Measurements from ENCODE around the gene CCRL2. TPM values are rescaled to one million over a fixed set of nuclear protein-coding genes. Genes with fewer than 3 reads are reported as not detected.
"Not testable (repeated sequence)": the region's sequence is repeated elsewhere in the genome, so short reads cannot be mapped to it uniquely, and the experiment has no call there.

CCRL2 gene
- total and polyA plus RNA-seq, 4 donors, result 11.0 to 95.9 (median 19.8) TPM

GRCh38 chr3:46419816-46420215, 12.8 kb downstream of the CCRL2 start:
- ATAC-seq (ENCODE audit: insufficient read depth, low FRiP score), result no peak

DNA sequence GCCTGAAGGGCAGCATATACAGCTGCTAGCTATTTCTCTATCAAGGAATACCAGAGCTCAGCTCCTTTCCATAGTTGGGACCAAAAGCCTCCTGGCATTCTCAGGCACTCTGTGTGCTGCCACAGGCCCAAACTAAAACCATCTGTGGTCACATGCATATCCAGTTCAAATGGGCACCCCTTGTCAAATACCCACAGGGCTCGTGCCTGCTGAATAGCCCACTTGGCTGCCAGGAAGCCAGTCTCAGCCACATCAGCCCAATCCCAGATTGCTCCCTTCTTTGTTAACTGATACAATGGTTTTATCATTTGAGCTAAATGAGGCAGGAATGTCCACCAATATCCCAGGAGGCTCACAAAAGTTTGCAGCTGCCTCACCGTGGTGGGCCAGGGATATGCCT, 13.9 kb downstream of the CCRL2 start:
- Histone ChIP-seq H3K36me3 (ENCODE audit: control insufficient read depth in 4 of 4, insufficient read depth in 4 of 4, low read length in 4 of 4) (no peaks in the 10 kb centered on the region), H3K4me1 (ENCODE audit: control insufficient read depth in 5 of 5, insufficient read depth in 5 of 5, low read length in 5 of 5) (peaks cover 0 to 14% (median 8%) of the 10 kb centered on the region in 5 donors), H3K9ac (ENCODE audit: insufficient read depth in 1 of 2, low read length in 2 of 2) (no peak overlapping the region), H3K27me3 (ENCODE audit: control insufficient read depth in 3 of 3, insufficient read depth in 3 of 3, low read length in 2 of 3) (no peaks in the 10 kb centered on the region), H3K4me3 (no peak overlapping the region), H3K27ac (ENCODE audit: low read depth in 1 of 2, low read length in 1 of 2) (no peak overlapping the region), H3K9me3 (ENCODE audit: control insufficient read depth in 4 of 4, insufficient read depth in 3 of 4, low read length in 3 of 4) (no peaks in the 10 kb centered on the region)
- TF ChIP-seq, protein P1, sequence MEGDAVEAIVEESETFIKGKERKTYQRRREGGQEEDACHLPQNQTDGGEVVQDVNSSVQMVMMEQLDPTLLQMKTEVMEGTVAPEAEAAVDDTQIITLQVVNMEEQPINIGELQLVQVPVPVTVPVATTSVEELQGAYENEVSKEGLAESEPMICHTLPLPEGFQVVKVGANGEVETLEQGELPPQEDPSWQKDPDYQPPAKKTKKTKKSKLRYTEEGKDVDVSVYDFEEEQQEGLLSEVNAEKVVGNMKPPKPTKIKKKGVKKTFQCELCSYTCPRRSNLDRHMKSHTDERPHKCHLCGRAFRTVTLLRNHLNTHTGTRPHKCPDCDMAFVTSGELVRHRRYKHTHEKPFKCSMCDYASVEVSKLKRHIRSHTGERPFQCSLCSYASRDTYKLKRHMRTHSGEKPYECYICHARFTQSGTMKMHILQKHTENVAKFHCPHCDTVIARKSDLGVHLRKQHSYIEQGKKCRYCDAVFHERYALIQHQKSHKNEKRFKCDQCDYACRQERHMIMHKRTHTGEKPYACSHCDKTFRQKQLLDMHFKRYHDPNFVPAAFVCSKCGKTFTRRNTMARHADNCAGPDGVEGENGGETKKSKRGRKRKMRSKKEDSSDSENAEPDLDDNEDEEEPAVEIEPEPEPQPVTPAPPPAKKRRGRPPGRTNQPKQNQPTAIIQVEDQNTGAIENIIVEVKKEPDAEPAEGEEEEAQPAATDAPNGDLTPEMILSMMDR (IDR thresholded peaks at IDR 0.05; ENCODE audit: control extremely low read depth, extremely low read depth), result no peak
- ATAC-seq (ENCODE audit: insufficient read depth, low FRiP score) (no peak), DNase-seq (no peak)
- 96 to 98% methylated on average over 2 of the region's 2 CpGs for WGBS, 2 donors

More at GRCh38 chr3:46419816-46420215, 12.8 kb downstream of the CCRL2 start:
- 96% methylated on average over 4 of the region's 4 CpGs for WGBS, 2 donors
- Histone ChIP-seq H3K9me3 (ENCODE audit: control insufficient read depth in 4 of 4, insufficient read depth in 3 of 4, low read length in 3 of 4) (no peaks in the 10 kb centered on the region), H3K9ac (ENCODE audit: insufficient read depth in 1 of 2, low read length in 2 of 2) (no peak overlapping the region), H3K27ac (ENCODE audit: low read depth in 1 of 2, low read length in 1 of 2) (no peak overlapping the region), H3K4me3 (no peak overlapping the region), H3K27me3 (ENCODE audit: control insufficient read depth in 3 of 3, insufficient read depth in 3 of 3, low read length in 2 of 3) (no peaks in the 10 kb centered on the region), H3K4me1 (ENCODE audit: control insufficient read depth in 5 of 5, insufficient read depth in 5 of 5, low read length in 5 of 5) (peaks cover 0 to 15% (median 8%) of the 10 kb centered on the region in 5 donors), H3K36me3 (ENCODE audit: control insufficient read depth in 4 of 4, insufficient read depth in 4 of 4, low read length in 4 of 4) (no peaks in the 10 kb centered on the region)
- DNase-seq, result no peak
- TF ChIP-seq, protein P1 (IDR thresholded peaks at IDR 0.05; ENCODE audit: control extremely low read depth, extremely low read depth), result no peak

- Histone ChIP-seq H3K27me3 (ENCODE audit: control insufficient read depth in 3 of 3, insufficient read depth in 3 of 3, low read length in 2 of 3) (no peaks in the 10 kb centered on the region), H3K4me1 (ENCODE audit: control insufficient read depth in 5 of 5, insufficient read depth in 5 of 5, low read length in 5 of 5) (peaks cover 0 to 15% (median 6%) of the 10 kb centered on the region in 5 donors), H3K27ac (ENCODE audit: low read depth in 1 of 2, low read length in 1 of 2) (no peak overlapping the region), H3K36me3 (ENCODE audit: control insufficient read depth in 4 of 4, insufficient read depth in 4 of 4, low read length in 4 of 4) (no peaks in the 10 kb centered on the region), H3K4me3 (no peak overlapping the region), H3K9ac (ENCODE audit: insufficient read depth in 1 of 2, low read length in 2 of 2) (no peak overlapping the region), H3K9me3 (ENCODE audit: control insufficient read depth in 4 of 4, insufficient read depth in 3 of 4, low read length in 3 of 4) (no peaks in the 10 kb centered on the region)
- TF ChIP-seq, protein P1 (IDR thresholded peaks at IDR 0.05; ENCODE audit: control extremely low read depth, extremely low read depth), result no peak
- no peak for ATAC-seq (ENCODE audit: insufficient read depth, low FRiP score)
- DNase-seq, result no peak
- WGBS, 2 donors, result 94 to 95% methylated on average over 6 of the region's 6 CpGs
Measured at GRCh38 chr3:46422617-46423016, 15.6 kb downstream of the CCRL2 start.

DNA sequence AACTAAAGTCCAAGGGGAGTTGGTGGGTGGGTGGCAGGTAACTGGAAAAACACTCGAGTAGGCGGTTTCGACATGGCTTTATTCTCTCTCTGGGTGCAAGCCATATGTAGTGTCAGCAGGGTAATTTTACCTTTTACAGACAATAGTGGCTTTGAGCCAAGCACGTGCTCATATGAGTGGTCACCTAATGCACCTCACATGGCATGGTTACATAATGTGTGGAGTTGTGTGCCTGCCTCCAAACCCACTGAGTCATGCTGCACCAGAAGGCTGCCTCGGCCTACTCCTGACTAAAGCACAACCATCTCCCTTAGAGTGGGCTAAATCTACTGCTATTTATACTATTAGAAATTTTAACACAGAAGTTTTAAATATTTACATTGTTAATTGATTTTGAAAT, 16.5 kb downstream of the CCRL2 start:
- no peak overlapping the region for H3K4me3 ChIP-seq
- no peaks in the 10 kb centered on the region for H3K27me3 ChIP-seq (ENCODE audit: control insufficient read depth in 3 of 3, insufficient read depth in 3 of 3, low read length in 2 of 3)
- H3K27ac ChIP-seq (ENCODE audit: low read depth in 1 of 2, low read length in 1 of 2), result no peak overlapping the region
- ATAC-seq (ENCODE audit: insufficient read depth, low FRiP score), result no peak
- no peak overlapping the region for H3K9ac ChIP-seq (ENCODE audit: insufficient read depth in 1 of 2, low read length in 2 of 2)
- WGBS, 2 donors, result 75 to 87% methylated on average over 5 of the region's 5 CpGs
- no peaks in the 10 kb centered on the region for H3K36me3 ChIP-seq (ENCODE audit: control insufficient read depth in 4 of 4, insufficient read depth in 4 of 4, low read length in 4 of 4)
- no peak for DNase-seq
- no peaks in the 10 kb centered on the region for H3K9me3 ChIP-seq (ENCODE audit: control insufficient read depth in 4 of 4, insufficient read depth in 3 of 4, low read length in 3 of 4)
- peaks cover 0 to 22% (median 6%) of the 10 kb centered on the region in 5 donors for H3K4me1 ChIP-seq (ENCODE audit: control insufficient read depth in 5 of 5, insufficient read depth in 5 of 5, low read length in 5 of 5)
- TF ChIP-seq, protein P1 (IDR thresholded peaks at IDR 0.05; ENCODE audit: control extremely low read depth, extremely low read depth), result no peak

DNA sequence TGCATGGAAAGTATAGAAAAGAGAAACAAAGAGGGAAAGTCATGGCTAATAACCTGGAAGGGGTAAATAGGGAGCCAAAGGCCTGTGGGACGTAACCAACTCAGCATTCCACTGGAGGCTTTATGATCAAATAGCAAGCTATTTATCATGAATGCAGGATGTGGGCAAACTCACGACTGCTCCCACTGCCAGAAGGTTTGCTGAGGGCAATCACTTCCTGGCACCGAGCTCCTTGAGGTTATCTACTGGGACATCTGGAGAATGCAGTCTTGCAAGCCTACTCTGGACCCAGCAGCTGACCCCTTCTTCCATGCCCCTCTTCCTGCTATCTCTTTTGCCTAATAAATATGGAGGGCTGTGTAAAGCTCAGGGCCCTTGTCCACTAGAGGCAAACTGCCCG, 19.4 kb downstream of the CCRL2 start:
- H3K27me3 ChIP-seq (ENCODE audit: control insufficient read depth in 3 of 3, insufficient read depth in 3 of 3, low read length in 2 of 3); H3K9ac ChIP-seq (ENCODE audit: insufficient read depth in 1 of 2, low read length in 2 of 2); H3K27ac ChIP-seq (ENCODE audit: low read depth in 1 of 2, low read length in 1 of 2); H3K9me3 ChIP-seq (ENCODE audit: control insufficient read depth in 4 of 4, insufficient read depth in 3 of 4, low read length in 3 of 4); DNase-seq; ATAC-seq (ENCODE audit: insufficient read depth, low FRiP score); H3K36me3 ChIP-seq (ENCODE audit: control insufficient read depth in 4 of 4, insufficient read depth in 4 of 4, low read length in 4 of 4); H3K4me3 ChIP-seq: not testable (repeated sequence)
- WGBS, 2 donors, result 39 to 40% methylated on average over 4 of the region's 4 CpGs
- H3K4me1 ChIP-seq (ENCODE audit: control insufficient read depth in 5 of 5, insufficient read depth in 5 of 5, low read length in 5 of 5), result peaks cover 0 to 22% (median 6%) of the 10 kb centered on the region in 5 donors

All from lung (tissue), 12 donors.